ENCODE results near the gene RGS21.

Gene RGS21

GRCh38 chr1:192327997-192328396 is 11.2 kb downstream of the RGS21 start:
- Histone ChIP-seq H3K4me1 (ENCODE audit: control insufficient read depth, insufficient read depth, low read length, poor library complexity, severe bottlenecking) (no peaks in the 10 kb centered on the region), H3K27ac (ENCODE audit: insufficient read depth, low read length, poor library complexity, severe bottlenecking) (no peak overlapping the region), H3K36me3 (ENCODE audit: control insufficient read depth, insufficient read depth, low read length) (no peaks in the 10 kb centered on the region), H3K4me3 (ENCODE audit: insufficient read depth, low read depth, low read length, poor library complexity, severe bottlenecking) (no peak overlapping the region), H3K9me3 (ENCODE audit: control insufficient read depth, low read length) (no peaks in the 10 kb centered on the region), H3K27me3 (replicated peaks; ENCODE audit: control insufficient read depth, insufficient read depth, low read length, poor library complexity, severe bottlenecking) (no peaks in the 10 kb centered on the region)
- no peak for DNase-seq

GRCh38 chr1:192342842-192343241 is 26.1 kb downstream of the RGS21 start:
- H3K9me3 ChIP-seq (ENCODE audit: control insufficient read depth, low read length): no peaks in the 10 kb centered on the region
- DNase-seq: no peak

DNA sequence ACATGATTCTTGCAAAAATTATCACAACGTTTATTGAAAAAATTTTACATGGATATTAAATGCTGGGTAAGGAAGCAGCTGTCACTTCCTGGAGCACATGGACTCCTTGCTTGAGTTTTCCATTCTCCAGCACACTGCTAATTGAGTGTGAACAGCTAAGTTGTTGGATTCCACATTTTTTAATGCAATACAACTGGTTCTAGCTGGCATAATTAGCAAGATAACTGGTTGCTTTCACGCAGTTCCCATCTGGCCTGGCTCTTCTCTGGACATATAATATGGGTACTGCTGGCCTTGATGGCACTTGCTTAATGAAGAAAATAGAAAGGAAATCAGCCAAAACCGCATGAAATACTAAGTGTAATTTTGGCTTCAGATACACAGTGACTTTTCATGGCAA is 26.6 kb downstream of the RGS21 start:
- DNase-seq: no peak
- no peaks in the 10 kb centered on the region for H3K4me1 ChIP-seq (ENCODE audit: control insufficient read depth, insufficient read depth, low read length, poor library complexity, severe bottlenecking)
- H3K27me3 ChIP-seq (replicated peaks; ENCODE audit: control insufficient read depth, insufficient read depth, low read length, poor library complexity, severe bottlenecking): no peaks in the 10 kb centered on the region
- H3K9me3 ChIP-seq (ENCODE audit: control insufficient read depth, low read length): no peaks in the 10 kb centered on the region
- no peaks in the 10 kb centered on the region for H3K36me3 ChIP-seq (ENCODE audit: control insufficient read depth, insufficient read depth, low read length)
- no peak overlapping the region for H3K4me3 ChIP-seq (ENCODE audit: insufficient read depth, low read depth, low read length, poor library complexity, severe bottlenecking)
- H3K27ac ChIP-seq (ENCODE audit: insufficient read depth, low read length, poor library complexity, severe bottlenecking): no peak overlapping the region

More at GRCh38 chr1:192342842-192343241, 26.1 kb downstream of the RGS21 start:
- Histone ChIP-seq H3K4me3 (ENCODE audit: insufficient read depth, low read depth, low read length, poor library complexity, severe bottlenecking) (no peak overlapping the region), H3K27me3 (replicated peaks; ENCODE audit: control insufficient read depth, insufficient read depth, low read length, poor library complexity, severe bottlenecking) (no peaks in the 10 kb centered on the region), H3K36me3 (ENCODE audit: control insufficient read depth, insufficient read depth, low read length) (no peaks in the 10 kb centered on the region), H3K27ac (ENCODE audit: insufficient read depth, low read length, poor library complexity, severe bottlenecking) (no peak overlapping the region), H3K4me1 (ENCODE audit: control insufficient read depth, insufficient read depth, low read length, poor library complexity, severe bottlenecking) (no peaks in the 10 kb centered on the region)

DNA sequence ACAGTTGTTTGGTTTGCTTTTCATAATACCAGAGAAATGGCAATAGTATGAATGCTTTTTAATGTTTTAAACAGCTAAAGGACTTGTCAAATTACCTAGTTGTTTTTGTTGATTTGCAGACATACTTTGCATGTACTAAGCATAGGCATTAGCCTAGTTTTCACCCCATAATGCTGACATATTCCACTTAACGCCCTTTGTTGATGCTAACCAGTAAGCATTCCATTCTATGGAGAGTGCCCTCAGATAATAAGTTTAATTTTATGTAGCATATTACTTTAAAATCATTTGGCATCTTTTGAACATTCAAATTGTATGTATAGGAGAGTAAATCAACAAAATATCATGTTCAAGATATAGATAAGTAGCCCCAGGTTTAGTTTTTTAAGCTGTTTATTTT is 32.5 kb downstream of the RGS21 start:
- Histone ChIP-seq H3K9me3 (ENCODE audit: control insufficient read depth, low read length) (no peaks in the 10 kb centered on the region), H3K4me3 (ENCODE audit: insufficient read depth, low read depth, low read length, poor library complexity, severe bottlenecking) (no peak overlapping the region), H3K36me3 (ENCODE audit: control insufficient read depth, insufficient read depth, low read length) (no peaks in the 10 kb centered on the region), H3K27me3 (replicated peaks; ENCODE audit: control insufficient read depth, insufficient read depth, low read length, poor library complexity, severe bottlenecking) (no peaks in the 10 kb centered on the region), H3K4me1 (ENCODE audit: control insufficient read depth, insufficient read depth, low read length, poor library complexity, severe bottlenecking) (no peaks in the 10 kb centered on the region), H3K27ac (ENCODE audit: insufficient read depth, low read length, poor library complexity, severe bottlenecking) (no peak overlapping the region)
- DNase-seq: no peak

DNA sequence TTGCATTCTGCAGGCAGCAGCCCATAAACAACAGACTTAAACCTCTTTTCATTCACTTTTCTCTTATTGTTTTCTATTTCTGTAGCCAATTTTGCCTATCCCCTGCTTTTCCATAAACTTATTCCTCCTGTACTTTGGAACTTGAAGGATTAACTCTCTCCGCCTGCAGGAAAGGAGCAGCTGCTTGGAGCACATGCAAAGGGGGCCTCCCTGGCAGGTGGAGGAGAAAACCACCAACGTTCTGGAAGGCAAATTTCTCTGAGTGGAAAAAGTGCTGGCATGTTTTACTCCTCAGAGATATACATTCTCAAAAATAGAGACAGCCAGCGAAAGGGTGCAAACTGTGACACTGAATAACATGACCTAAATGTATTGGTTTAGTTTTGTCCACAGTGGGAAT is 33.6 kb downstream of the RGS21 start:
- H3K27ac ChIP-seq (ENCODE audit: insufficient read depth, low read length, poor library complexity, severe bottlenecking): no peak overlapping the region
- no peaks in the 10 kb centered on the region for H3K9me3 ChIP-seq (ENCODE audit: control insufficient read depth, low read length)
- DNase-seq: no peak
- no peak overlapping the region for H3K4me3 ChIP-seq (ENCODE audit: insufficient read depth, low read depth, low read length, poor library complexity, severe bottlenecking)
- H3K36me3 ChIP-seq (ENCODE audit: control insufficient read depth, insufficient read depth, low read length): no peaks in the 10 kb centered on the region
- H3K27me3 ChIP-seq (replicated peaks; ENCODE audit: control insufficient read depth, insufficient read depth, low read length, poor library complexity, severe bottlenecking): no peaks in the 10 kb centered on the region
- H3K4me1 ChIP-seq (ENCODE audit: control insufficient read depth, insufficient read depth, low read length, poor library complexity, severe bottlenecking): no peaks in the 10 kb centered on the region

GRCh38 chr1:192351550-192351949 is 34.8 kb downstream of the RGS21 start:
- Histone ChIP-seq H3K27me3 (replicated peaks; ENCODE audit: control insufficient read depth, insufficient read depth, low read length, poor library complexity, severe bottlenecking) (no peaks in the 10 kb centered on the region), H3K9me3 (ENCODE audit: control insufficient read depth, low read length) (no peaks in the 10 kb centered on the region), H3K36me3 (ENCODE audit: control insufficient read depth, insufficient read depth, low read length) (no peaks in the 10 kb centered on the region), H3K4me1 (ENCODE audit: control insufficient read depth, insufficient read depth, low read length, poor library complexity, severe bottlenecking) (no peaks in the 10 kb centered on the region), H3K4me3 (ENCODE audit: insufficient read depth, low read depth, low read length, poor library complexity, severe bottlenecking) (no peak overlapping the region), H3K27ac (ENCODE audit: insufficient read depth, low read length, poor library complexity, severe bottlenecking) (no peak overlapping the region)
- no peak for DNase-seq

- Histone ChIP-seq H3K27ac (ENCODE audit: insufficient read depth, low read length, poor library complexity, severe bottlenecking) (no peak overlapping the region), H3K4me1 (ENCODE audit: control insufficient read depth, insufficient read depth, low read length, poor library complexity, severe bottlenecking) (no peaks in the 10 kb centered on the region), H3K4me3 (ENCODE audit: insufficient read depth, low read depth, low read length, poor library complexity, severe bottlenecking) (no peak overlapping the region), H3K36me3 (ENCODE audit: control insufficient read depth, insufficient read depth, low read length) (no peaks in the 10 kb centered on the region), H3K9me3 (ENCODE audit: control insufficient read depth, low read length) (no peaks in the 10 kb centered on the region), H3K27me3 (replicated peaks; ENCODE audit: control insufficient read depth, insufficient read depth, low read length, poor library complexity, severe bottlenecking) (no peaks in the 10 kb centered on the region)
- no peak for DNase-seq
Measured at GRCh38 chr1:192357924-192358323, 41.1 kb downstream of the RGS21 start.

DNA sequence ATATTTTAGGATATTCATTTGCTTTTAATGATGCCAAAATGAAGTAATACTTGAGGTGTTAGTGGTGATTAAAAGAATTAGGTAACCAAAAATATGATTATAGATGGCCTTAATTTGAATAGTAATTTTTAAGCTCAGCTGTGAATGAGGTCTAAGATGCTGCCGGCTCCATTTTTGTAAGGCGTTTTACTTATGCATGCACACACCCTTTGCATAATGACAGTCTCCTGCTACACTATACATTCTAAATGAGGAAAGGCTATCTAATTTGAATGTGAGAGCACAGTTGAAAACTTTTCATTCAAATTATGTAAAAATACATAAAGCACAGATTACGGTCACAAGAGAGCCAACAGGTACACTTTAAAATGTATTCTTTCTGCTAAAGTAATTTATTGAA is 41.6 kb downstream of the RGS21 start:
- no peak for DNase-seq
- Histone ChIP-seq H3K4me3 (ENCODE audit: insufficient read depth, low read depth, low read length, poor library complexity, severe bottlenecking) (no peak overlapping the region), H3K4me1 (ENCODE audit: control insufficient read depth, insufficient read depth, low read length, poor library complexity, severe bottlenecking) (no peaks in the 10 kb centered on the region), H3K27me3 (replicated peaks; ENCODE audit: control insufficient read depth, insufficient read depth, low read length, poor library complexity, severe bottlenecking) (no peaks in the 10 kb centered on the region), H3K9me3 (ENCODE audit: control insufficient read depth, low read length) (no peaks in the 10 kb centered on the region), H3K36me3 (ENCODE audit: control insufficient read depth, insufficient read depth, low read length) (no peaks in the 10 kb centered on the region), H3K27ac (ENCODE audit: insufficient read depth, low read length, poor library complexity, severe bottlenecking) (no peak overlapping the region)

- no peak for DNase-seq
- Histone ChIP-seq H3K36me3 (ENCODE audit: control insufficient read depth, insufficient read depth, low read length) (no peaks in the 10 kb centered on the region), H3K4me1 (ENCODE audit: control insufficient read depth, insufficient read depth, low read length, poor library complexity, severe bottlenecking) (no peaks in the 10 kb centered on the region), H3K27ac (ENCODE audit: insufficient read depth, low read length, poor library complexity, severe bottlenecking) (no peak overlapping the region), H3K4me3 (ENCODE audit: insufficient read depth, low read depth, low read length, poor library complexity, severe bottlenecking) (no peak overlapping the region), H3K9me3 (ENCODE audit: control insufficient read depth, low read length) (no peaks in the 10 kb centered on the region), H3K27me3 (replicated peaks; ENCODE audit: control insufficient read depth, insufficient read depth, low read length, poor library complexity, severe bottlenecking) (no peaks in the 10 kb centered on the region)
Measured at GRCh38 chr1:192358822-192359221, 42.0 kb downstream of the RGS21 start.

DNA sequence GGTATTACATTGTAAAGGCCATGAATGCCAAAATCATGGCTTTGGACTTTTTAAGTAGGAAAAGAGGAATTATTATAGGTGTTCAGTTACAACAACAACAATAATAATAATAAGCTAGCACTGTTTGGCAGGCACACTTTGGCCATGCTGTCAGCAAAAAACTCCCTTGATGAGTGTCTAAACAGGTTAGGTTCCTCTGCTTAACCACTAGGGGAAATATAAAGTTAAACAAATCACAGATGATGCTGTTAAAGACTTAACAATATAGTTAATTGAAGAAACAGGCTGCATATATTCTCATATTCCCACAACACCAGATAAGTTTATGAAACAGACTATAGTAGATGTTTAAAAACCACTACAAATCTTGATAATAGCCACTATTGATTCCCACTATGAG is 46.4 kb downstream of the RGS21 start:
- Histone ChIP-seq H3K36me3 (ENCODE audit: control insufficient read depth, insufficient read depth, low read length) (no peaks in the 10 kb centered on the region), H3K27ac (ENCODE audit: insufficient read depth, low read length, poor library complexity, severe bottlenecking) (no peak overlapping the region), H3K9me3 (ENCODE audit: control insufficient read depth, low read length) (no peaks in the 10 kb centered on the region), H3K27me3 (replicated peaks; ENCODE audit: control insufficient read depth, insufficient read depth, low read length, poor library complexity, severe bottlenecking) (no peaks in the 10 kb centered on the region), H3K4me1 (ENCODE audit: control insufficient read depth, insufficient read depth, low read length, poor library complexity, severe bottlenecking) (no peaks in the 10 kb centered on the region), H3K4me3 (ENCODE audit: insufficient read depth, low read depth, low read length, poor library complexity, severe bottlenecking) (no peak overlapping the region)
- DNase-seq: no peak

DNA sequence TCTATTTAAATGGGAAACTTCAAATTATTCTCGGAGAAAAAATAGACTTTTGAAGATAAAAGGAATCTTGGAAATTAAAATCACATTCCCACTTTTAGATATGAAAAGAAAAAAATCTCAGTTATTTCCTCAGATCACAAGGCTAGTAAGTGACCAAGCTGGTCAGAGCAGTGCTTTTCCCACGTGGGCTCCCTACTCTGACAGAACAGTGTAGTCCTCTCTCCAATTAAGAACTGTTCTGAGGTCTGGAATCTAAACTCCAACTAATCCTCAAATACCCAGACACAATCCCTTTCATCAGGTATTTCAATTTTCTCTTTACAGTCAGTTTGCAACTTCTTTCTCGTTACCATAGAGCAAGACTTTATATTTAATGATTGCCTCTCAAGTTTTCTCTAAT is 50.6 kb downstream of the RGS21 start:
- no peak overlapping the region for H3K27ac ChIP-seq (ENCODE audit: insufficient read depth, low read length, poor library complexity, severe bottlenecking)
- no peaks in the 10 kb centered on the region for H3K27me3 ChIP-seq (replicated peaks; ENCODE audit: control insufficient read depth, insufficient read depth, low read length, poor library complexity, severe bottlenecking)
- H3K36me3 ChIP-seq (ENCODE audit: control insufficient read depth, insufficient read depth, low read length): no peaks in the 10 kb centered on the region
- H3K4me3 ChIP-seq (ENCODE audit: insufficient read depth, low read depth, low read length, poor library complexity, severe bottlenecking): no peak overlapping the region
- no peak for DNase-seq
- no peaks in the 10 kb centered on the region for H3K9me3 ChIP-seq (ENCODE audit: control insufficient read depth, low read length)
- H3K4me1 ChIP-seq (ENCODE audit: control insufficient read depth, insufficient read depth, low read length, poor library complexity, severe bottlenecking): no peaks in the 10 kb centered on the region

Measured in effector memory CD4-positive, alpha-beta T cell (primary cell).